ENCODE data around the gene L1CAM. TPM values are rescaled to one million over a fixed set of nuclear protein-coding genes. Genes with fewer than 3 reads are reported as not detected.

Gene L1CAM
- polyA plus RNA-seq, 3 donors = 0.55 TPM; not detected in 2

GRCh38 chrX:153910446-153910845, 24.5 kb upstream of the L1CAM start:
- TF ChIP-seq CTCF (IDR thresholded peaks at IDR 0.05) = no peak
- no peaks in the 10 kb centered on the region for H3K79me2 ChIP-seq (ENCODE audit: insufficient read depth, low read length)
- H3K4me3 ChIP-seq (replicated peaks in 1 of 3; ENCODE audit: low read depth in 2 of 3, low read length in 3 of 3) = no peak overlapping the region
- H3K4me1 ChIP-seq (ENCODE audit: control insufficient read depth in 1 of 2, insufficient read depth in 2 of 2, low read length in 2 of 2) = peaks cover 2% of the 10 kb centered on the region in 2 donors
- Mint-ChIP-seq H3K27me3 (ENCODE audit: low read depth in 3 of 3) (peaks cover 0 to 48% (median 0%) of the 10 kb centered on the region in 3 donors), H3K4me3 (no peak overlapping the region), H3K9me3 (peaks cover 0 to 13% (median 2%) of the 10 kb centered on the region in 7 donors), H3K27ac (no peak overlapping the region), H3K4me1 (peaks cover 7% of the 10 kb centered on the region), H3K36me3 (peaks cover 25 to 65% of the 10 kb centered on the region in 2 donors)
- intact Hi-C loops (cut with micrococcal nuclease) = no loop called here
- no peaks in the 10 kb centered on the region for H3K27me3 ChIP-seq (ENCODE audit: control insufficient read depth in 2 of 2, insufficient read depth in 2 of 2, low read length in 2 of 2)
- H3K9me3 ChIP-seq (replicated peaks in 1 of 2; ENCODE audit: control insufficient read depth in 1 of 2, insufficient read depth in 1 of 2, low read length in 2 of 2) = no peaks in the 10 kb centered on the region
- H2AFZ ChIP-seq (ENCODE audit: insufficient read depth, low read depth, low read length, poor library complexity, severe bottlenecking) = no peak overlapping the region
- H3K36me3 ChIP-seq (replicated peaks in 1 of 2; ENCODE audit: control insufficient read depth in 1 of 2, insufficient read depth in 2 of 2, low read length in 2 of 2) = peaks cover 66 to 68% of the 10 kb centered on the region in 2 donors
- H3K4me2 ChIP-seq (replicated peaks; ENCODE audit: extremely low read depth, low read length, poor library complexity, severe bottlenecking) = no peak overlapping the region
- no peak overlapping the region for H3K27ac ChIP-seq (ENCODE audit: low read depth in 1 of 2, low read length in 2 of 2)
- no peak for DNase-seq
- WGBS (ENCODE audit: insufficient coverage) = 98% methylated on average over 7 of the region's 22 CpGs
- H3K9ac ChIP-seq (ENCODE audit: insufficient read depth, low read length, poor library complexity, severe bottlenecking) = no peak overlapping the region
- peaks cover 92% of the 10 kb centered on the region for H4K20me1 ChIP-seq (ENCODE audit: insufficient read depth, low read length)

GRCh38 chrX:153909980-153910360, 24.0 kb upstream of the L1CAM start:
- peaks cover 0 to 44% (median 0%) of the 10 kb centered on the region in 3 donors for H3K27me3 Mint-ChIP-seq (ENCODE audit: low read depth in 3 of 3)
- H3K9ac ChIP-seq (ENCODE audit: insufficient read depth, low read length, poor library complexity, severe bottlenecking) = no peak overlapping the region
- H3K4me3 ChIP-seq (replicated peaks in 1 of 3; ENCODE audit: low read depth in 2 of 3, low read length in 3 of 3) = no peak overlapping the region
- no peak overlapping the region for H2AFZ ChIP-seq (ENCODE audit: insufficient read depth, low read depth, low read length, poor library complexity, severe bottlenecking)
- no peaks in the 10 kb centered on the region for H3K79me2 ChIP-seq (ENCODE audit: insufficient read depth, low read length)
- peaks cover 64 to 68% of the 10 kb centered on the region in 2 donors for H3K36me3 ChIP-seq (replicated peaks in 1 of 2; ENCODE audit: control insufficient read depth in 1 of 2, insufficient read depth in 2 of 2, low read length in 2 of 2)
- no peak for DNase-seq
- peaks cover 0 to 13% (median 2%) of the 10 kb centered on the region in 7 donors for H3K9me3 Mint-ChIP-seq
- peaks cover 24 to 62% of the 10 kb centered on the region in 2 donors for H3K36me3 Mint-ChIP-seq
- H3K4me2 ChIP-seq (replicated peaks; ENCODE audit: extremely low read depth, low read length, poor library complexity, severe bottlenecking) = no peak overlapping the region
- H3K27ac Mint-ChIP-seq = peak overlapping the region in 1 of 7 donors; percentile 76
- H3K9me3 ChIP-seq (replicated peaks in 1 of 2; ENCODE audit: control insufficient read depth in 1 of 2, insufficient read depth in 1 of 2, low read length in 2 of 2) = no peaks in the 10 kb centered on the region
- H3K4me1 Mint-ChIP-seq = peaks cover 11% of the 10 kb centered on the region
- H3K4me1 ChIP-seq (ENCODE audit: control insufficient read depth in 1 of 2, insufficient read depth in 2 of 2, low read length in 2 of 2) = peaks cover 6 to 7% of the 10 kb centered on the region in 2 donors
- H3K4me3 Mint-ChIP-seq = no peak overlapping the region
- no peaks in the 10 kb centered on the region for H3K27me3 ChIP-seq (ENCODE audit: control insufficient read depth in 2 of 2, insufficient read depth in 2 of 2, low read length in 2 of 2)
- 97% methylated on average over 12 of the region's 25 CpGs for WGBS (ENCODE audit: insufficient coverage)
- H4K20me1 ChIP-seq (ENCODE audit: insufficient read depth, low read length) = peaks cover 89% of the 10 kb centered on the region
- no peak overlapping the region for H3K27ac ChIP-seq (ENCODE audit: low read depth in 1 of 2, low read length in 2 of 2)
- intact Hi-C loops (cut with micrococcal nuclease) = no loop called here
- TF ChIP-seq CTCF (IDR thresholded peaks at IDR 0.05) = no peak

All from CD14-positive monocyte (primary cell).